Breast epithelium (tissue), 4 donors: ENCODE data around the gene GLIPR1. TPM values are rescaled to one million over a fixed set of nuclear protein-coding genes. Genes with fewer than 3 reads are reported as not detected.
A peak's percentile ranks its signal among the peaks of the same experiment; 100 is the strongest.
"Not testable (repeated sequence)": the region's sequence is repeated elsewhere in the genome, so short reads cannot be mapped to it uniquely, and the experiment has no call there.

Experiments
- DNase-seq, 2 donors: peaks; one replicate each; pipeline ENCODE4 v3.0.0-alpha.2; 2019; ENCODE audit warnings: low spot score in 2 of 2
- H3K27ac ChIP-seq, 2 donors: fragments of 200-600 bp; sonication (generic) in 1 of 2; one replicate each; pipeline ENCODE4 v1.5.1; 2016 to 2019; ENCODE audit warnings: mild to moderate bottlenecking in 1 of 2
- H3K27me3 ChIP-seq, 2 donors: fragments of 200-600 bp; sonication (generic) in 1 of 2; one replicate each; pipeline versions ENCODE4 v1.5.1 to v1.6.0; 2017 to 2019; ENCODE audit warnings: control low read depth in 1 of 2, mild to moderate bottlenecking in 1 of 2
- H3K36me3 ChIP-seq: fragments of 200-600 bp; one replicate; pipeline ENCODE4 v1.5.1; 2019
- H3K4me1 ChIP-seq, 2 donors: fragments of 200-600 bp; sonication (generic); one replicate each; pipeline ENCODE4 v1.5.1; 2016 to 2019; ENCODE audit warnings: control low read depth in 1 of 2
- H3K4me3 ChIP-seq, 3 donors: fragments of 200-600 bp; sonication (generic); 1 replicate in 2 of 3; 2 replicates in 1 of 3; pipeline ENCODE4 v1.5.1; 2016 to 2019; ENCODE audit warnings: mild to moderate bottlenecking in 3 of 3, moderate library complexity in 2 of 3
- H3K9me3 ChIP-seq, 2 donors: fragments of 200-600 bp; sonication (generic) in 1 of 2; one replicate each; pipeline ENCODE4 v1.5.1; 2016 to 2019; ENCODE audit warnings: control low read depth in 1 of 2
- CTCF ChIP-seq, 3 donors: fragments of 450-650 bp; IDR thresholded peaks; one replicate each; pipeline ENCODE4 v1.5.1; 2016 to 2017; ENCODE audit warnings: antibody characterized with exemption in 3 of 3, mild to moderate bottlenecking in 3 of 3, moderate library complexity in 3 of 3
- POLR2A ChIP-seq: fragments of 450-650 bp; IDR thresholded peaks from one replicate; pipeline ENCODE4 v1.6.1; 2016; ENCODE audit warnings: antibody characterized with exemption, mild to moderate bottlenecking, moderate library complexity
- POLR2AphosphoS5 ChIP-seq, 3 donors: sonication (generic); formaldehyde crosslinking; IDR thresholded peaks; one replicate each; pipeline ENCODE4 v1.6.1; 2017; ENCODE audit warnings: antibody characterized with exemption in 3 of 3
- intact Hi-C: fragments of 100-400 bp; cut with DNase I; formaldehyde crosslinking; loops from one replicate; pipeline ENCODE4 v1.15.1; 2023; ENCODE audit warnings: low total_unique reads
- total RNA-seq, 3 donors: library from RNA; depleted of rRNA; stranded (reverse); fragments of >200 nt; gene quantifications; one replicate each; pipeline ENCODE4 v1.1.0, GENCODE V29; 2016

Gene GLIPR1
- total RNA-seq, 3 donors from 2014 or later, result 12.1 to 23.0 (median 17.0) TPM

- peak overlapping the region in 2 of 3 donors; percentile 54 to 61 for H3K4me3 ChIP-seq
- H3K27me3 ChIP-seq, result no peaks in the 10 kb centered on the region
- no peak for TF ChIP-seq CTCF (IDR thresholded peaks at IDR 0.05)
- TF ChIP-seq POLR2A, result no peak
- no peak for TF ChIP-seq POLR2AphosphoS5 (IDR thresholded peaks at IDR 0.05)
- H3K9me3 ChIP-seq, result no peaks in the 10 kb centered on the region
- H3K36me3 ChIP-seq, result no peaks in the 10 kb centered on the region
- H3K27ac ChIP-seq, result peak overlapping the region in 1 of 2 donors; percentile 10
- intact Hi-C loops, result no loop called here
- no peak for DNase-seq
- no peaks in the 10 kb centered on the region for H3K4me1 ChIP-seq
Measured at GRCh38 chr12:75482646-75483045, 2.1 kb downstream of the GLIPR1 start.

DNA sequence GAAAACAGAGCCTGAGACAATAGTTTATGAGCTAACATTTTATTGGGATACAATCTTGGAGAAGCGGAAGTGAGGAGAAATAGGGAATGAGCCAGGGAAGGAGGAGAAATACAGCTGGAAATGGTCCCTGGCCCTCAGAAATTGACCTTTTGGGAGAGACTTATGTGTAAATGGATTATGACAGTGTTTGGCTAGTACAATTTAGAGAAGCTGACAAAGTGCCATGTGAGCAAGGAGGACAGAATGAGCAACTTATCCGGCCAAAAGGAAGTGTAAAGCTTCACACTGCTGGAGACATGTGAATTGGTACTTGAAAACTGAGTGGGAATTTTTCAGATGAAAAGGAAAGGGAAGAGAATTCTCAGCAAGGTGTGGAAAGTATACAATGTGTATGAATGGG is 2.9 kb downstream of the GLIPR1 start:
- intact Hi-C loops, result no loop called here
- Histone ChIP-seq H3K9me3 (no peaks in the 10 kb centered on the region), H3K27ac (no peak overlapping the region), H3K4me1 (no peaks in the 10 kb centered on the region), H3K27me3 (no peaks in the 10 kb centered on the region), H3K36me3 (no peaks in the 10 kb centered on the region), H3K4me3 (peak overlapping the region in 1 of 3 donors; percentile 26)
- no peak for DNase-seq
- TF ChIP-seq CTCF (IDR thresholded peaks at IDR 0.05), result no peak
- no peak for TF ChIP-seq POLR2A
- TF ChIP-seq POLR2AphosphoS5 (IDR thresholded peaks at IDR 0.05), result no peak

- H3K36me3 ChIP-seq, DNase-seq, intact Hi-C loops, H3K9me3 ChIP-seq, H3K4me1 ChIP-seq, H3K27me3 ChIP-seq, H3K4me3 ChIP-seq: not testable (repeated sequence)
- H3K27ac ChIP-seq, result peak overlapping the region in 1 of 2 donors; percentile 8
Measured at GRCh38 chr12:75484450-75484849, 3.9 kb downstream of the GLIPR1 start.

- intact Hi-C loops, result no loop called here
- Histone ChIP-seq H3K36me3 (no peaks in the 10 kb centered on the region), H3K27ac (no peak overlapping the region), H3K4me1 (no peaks in the 10 kb centered on the region), H3K9me3 (no peaks in the 10 kb centered on the region), H3K27me3 (no peaks in the 10 kb centered on the region), H3K4me3 (no peak overlapping the region)
- no peak for TF ChIP-seq POLR2AphosphoS5 (IDR thresholded peaks at IDR 0.05)
- no peak for TF ChIP-seq POLR2A
- no peak for TF ChIP-seq CTCF (IDR thresholded peaks at IDR 0.05)
- no peak for DNase-seq
Measured at GRCh38 chr12:75487308-75487707, 6.8 kb downstream of the GLIPR1 start.

- Histone ChIP-seq H3K4me3 (no peak overlapping the region), H3K36me3 (no peaks in the 10 kb centered on the region), H3K27me3 (no peaks in the 10 kb centered on the region), H3K27ac (no peak overlapping the region), H3K4me1 (no peaks in the 10 kb centered on the region), H3K9me3 (no peaks in the 10 kb centered on the region)
- TF ChIP-seq POLR2AphosphoS5 (IDR thresholded peaks at IDR 0.05) (no peak), POLR2A (no peak), CTCF (IDR thresholded peaks at IDR 0.05) (no peak)
- intact Hi-C loops, result no loop called here
- no peak for DNase-seq
Measured at GRCh38 chr12:75488553-75488952, 8.0 kb downstream of the GLIPR1 start.

- intact Hi-C loops, result no loop called here
- H3K27ac ChIP-seq, result peak overlapping the region; percentile 4 to 30
- no peak for DNase-seq
- H3K9me3 ChIP-seq, result no peaks in the 10 kb centered on the region
- TF ChIP-seq POLR2A (no peak), CTCF (IDR thresholded peaks at IDR 0.05) (no peak), POLR2AphosphoS5 (IDR thresholded peaks at IDR 0.05) (no peak)
- H3K36me3 ChIP-seq, result no peaks in the 10 kb centered on the region
- H3K4me1 ChIP-seq, result no peaks in the 10 kb centered on the region
- H3K4me3 ChIP-seq, result no peak overlapping the region
- H3K27me3 ChIP-seq, result no peaks in the 10 kb centered on the region
Measured at GRCh38 chr12:75489187-75489586, 8.6 kb downstream of the GLIPR1 start.
